Measurements from ENCODE around the gene SLC37A1. TPM values are rescaled to one million over a fixed set of nuclear protein-coding genes. Genes with fewer than 3 reads are reported as not detected.
A peak's percentile ranks its signal among the peaks of the same experiment; 100 is the strongest.

SLC37A1 gene
- total RNA-seq, 2 donors from 2014 or later, result 2.0 to 5.0 TPM

- Histone ChIP-seq H3K4me3 (no peak overlapping the region), H3K27ac (no peak overlapping the region), H3K9me3 (no peaks in the 10 kb centered on the region), H3K36me3 (no peaks in the 10 kb centered on the region), H3K4me1 (peaks cover 0 to 8% of the 10 kb centered on the region in 2 donors), H3K27me3 (no peaks in the 10 kb centered on the region)
- no peak for DNase-seq (ENCODE audit: low spot score)
- TF ChIP-seq CTCF (IDR thresholded peaks at IDR 0.05), result no peak
Measured at GRCh38 chr21:42500736-42501135, 12.9 kb upstream of the SLC37A1 start.

- DNase-seq (ENCODE audit: low spot score), result no peak
- no peaks in the 10 kb centered on the region for H3K36me3 ChIP-seq
- H3K9me3 ChIP-seq, result no peaks in the 10 kb centered on the region
- no peak overlapping the region for H3K27ac ChIP-seq
- no peaks in the 10 kb centered on the region for H3K27me3 ChIP-seq
- no peak for TF ChIP-seq CTCF (IDR thresholded peaks at IDR 0.05)
- H3K4me3 ChIP-seq, result no peak overlapping the region
- no peaks in the 10 kb centered on the region for H3K4me1 ChIP-seq
Measured at GRCh38 chr21:42503711-42504110, 9.9 kb upstream of the SLC37A1 start.

GRCh38 chr21:42505090-42505726 is 8.4 kb upstream of the SLC37A1 start:
- H3K27me3 ChIP-seq, result no peaks in the 10 kb centered on the region
- no peak overlapping the region for H3K27ac ChIP-seq
- no peak overlapping the region for H3K4me3 ChIP-seq
- DNase-seq (ENCODE audit: low spot score), result no peak
- no peaks in the 10 kb centered on the region for H3K4me1 ChIP-seq
- H3K9me3 ChIP-seq, result no peaks in the 10 kb centered on the region
- no peaks in the 10 kb centered on the region for H3K36me3 ChIP-seq
- no peak for TF ChIP-seq CTCF (IDR thresholded peaks at IDR 0.05)

- Histone ChIP-seq H3K27me3 (no peaks in the 10 kb centered on the region), H3K4me3 (no peak overlapping the region), H3K9me3 (no peaks in the 10 kb centered on the region), H3K27ac (no peak overlapping the region), H3K36me3 (no peaks in the 10 kb centered on the region), H3K4me1 (no peaks in the 10 kb centered on the region)
- TF ChIP-seq CTCF (IDR thresholded peaks at IDR 0.05), result no peak
- DNase-seq (ENCODE audit: low spot score), result no peak
Measured at GRCh38 chr21:42507418-42507817, 6.2 kb upstream of the SLC37A1 start.

- no peak for DNase-seq (ENCODE audit: low spot score)
- H3K27me3 ChIP-seq, result no peaks in the 10 kb centered on the region
- H3K4me1 ChIP-seq, result peaks cover 0 to 5% of the 10 kb centered on the region in 2 donors
- H3K36me3 ChIP-seq, result no peaks in the 10 kb centered on the region
- H3K4me3 ChIP-seq, result no peak overlapping the region
- H3K9me3 ChIP-seq, result no peaks in the 10 kb centered on the region
- no peak overlapping the region for H3K27ac ChIP-seq
- TF ChIP-seq CTCF (IDR thresholded peaks at IDR 0.05), result no peak
Measured at GRCh38 chr21:42508371-42508770, 5.3 kb upstream of the SLC37A1 start.

- Histone ChIP-seq H3K4me3 (no peak overlapping the region), H3K27me3 (no peaks in the 10 kb centered on the region), H3K27ac (no peak overlapping the region), H3K9me3 (no peaks in the 10 kb centered on the region), H3K36me3 (no peaks in the 10 kb centered on the region), H3K4me1 (peaks cover 0 to 5% of the 10 kb centered on the region in 2 donors)
- TF ChIP-seq CTCF (IDR thresholded peaks at IDR 0.05), result no peak
- DNase-seq (ENCODE audit: low spot score), result peak; percentile 51
Measured at GRCh38 chr21:42509244-42509643, 4.4 kb upstream of the SLC37A1 start.

All from right atrium auricular region (tissue), 2 donors.